GM13976 (cell line): ENCODE measurements around the gene TXNDC16.

Source experiments
- DNase-seq: peaks from one replicate; pipeline ENCODE4 v3.0.0; 2012; ENCODE audit warnings: low spot score
- CTCF ChIP-seq: IDR thresholded peaks from 2 replicates; pipeline ENCODE4 v1.5.1; 2012; ENCODE audit warnings: borderline replicate concordance, mild to moderate bottlenecking; ENCODE audit not compliant: insufficient read depth; ENCODE audit errors: extremely low read depth, missing control alignments, control extremely low read depth
- in situ Hi-C: fragments of 300-500 bp; cut with MboI; formaldehyde crosslinking; loops from one replicate; pipeline ENCODE4 v1.12.0; 2022; ENCODE audit warnings: low sequenced_read_pairs, mixed read lengths, inconsistent platforms; ENCODE audit not compliant: unreplicated experiment

TXNDC16 gene

GRCh38 chr14:52442602-52443001 is 109.7 kb downstream of the TXNDC16 start:
- no peak for TF ChIP-seq CTCF
- in situ Hi-C loops = no loop called here
- no peak for DNase-seq

GRCh38 chr14:52442166-52442565 is 110.1 kb downstream of the TXNDC16 start:
- in situ Hi-C loops = no loop called here
- TF ChIP-seq CTCF = no peak
- DNase-seq = no peak

GRCh38 chr14:52439476-52439875 is 112.8 kb downstream of the TXNDC16 start:
- no peak for DNase-seq
- in situ Hi-C loops = no loop called here
- TF ChIP-seq CTCF = no peak

GRCh38 chr14:52434955-52435354 is 117.3 kb downstream of the TXNDC16 start:
- in situ Hi-C loops = no loop called here
- no peak for DNase-seq
- no peak for TF ChIP-seq CTCF

GRCh38 chr14:52430474-52430873 is 121.8 kb downstream of the TXNDC16 start:
- in situ Hi-C loops = no loop called here
- no peak for TF ChIP-seq CTCF
- no peak for DNase-seq

- no peak for DNase-seq
- in situ Hi-C loops = no loop called here
- TF ChIP-seq CTCF = no peak
Measured at GRCh38 chr14:52429451-52429850, 122.9 kb downstream of the TXNDC16 start.

GRCh38 chr14:52427460-52427859 is 124.8 kb downstream of the TXNDC16 start:
- no peak for TF ChIP-seq CTCF
- in situ Hi-C loops = no loop called here
- no peak for DNase-seq
